GM18909 (cell line): ENCODE measurements around the gene EPHB4.
"Not testable (repeated sequence)": the region's sequence is repeated elsewhere in the genome, so short reads cannot be mapped to it uniquely, and the experiment has no call there.

ENCODE experiments used
- ATAC-seq: cut with Tn5 transposase; IDR thresholded peaks from one replicate; pipeline ENCODE4 v1.9.1; 2021; ENCODE audit warnings: mild to moderate bottlenecking; ENCODE audit not compliant: unreplicated experiment, poor library complexity

Gene EPHB4

GRCh38 chr7:100854899-100855298, 27.6 kb upstream of the EPHB4 start:
- ATAC-seq = not testable (repeated sequence)

DNA sequence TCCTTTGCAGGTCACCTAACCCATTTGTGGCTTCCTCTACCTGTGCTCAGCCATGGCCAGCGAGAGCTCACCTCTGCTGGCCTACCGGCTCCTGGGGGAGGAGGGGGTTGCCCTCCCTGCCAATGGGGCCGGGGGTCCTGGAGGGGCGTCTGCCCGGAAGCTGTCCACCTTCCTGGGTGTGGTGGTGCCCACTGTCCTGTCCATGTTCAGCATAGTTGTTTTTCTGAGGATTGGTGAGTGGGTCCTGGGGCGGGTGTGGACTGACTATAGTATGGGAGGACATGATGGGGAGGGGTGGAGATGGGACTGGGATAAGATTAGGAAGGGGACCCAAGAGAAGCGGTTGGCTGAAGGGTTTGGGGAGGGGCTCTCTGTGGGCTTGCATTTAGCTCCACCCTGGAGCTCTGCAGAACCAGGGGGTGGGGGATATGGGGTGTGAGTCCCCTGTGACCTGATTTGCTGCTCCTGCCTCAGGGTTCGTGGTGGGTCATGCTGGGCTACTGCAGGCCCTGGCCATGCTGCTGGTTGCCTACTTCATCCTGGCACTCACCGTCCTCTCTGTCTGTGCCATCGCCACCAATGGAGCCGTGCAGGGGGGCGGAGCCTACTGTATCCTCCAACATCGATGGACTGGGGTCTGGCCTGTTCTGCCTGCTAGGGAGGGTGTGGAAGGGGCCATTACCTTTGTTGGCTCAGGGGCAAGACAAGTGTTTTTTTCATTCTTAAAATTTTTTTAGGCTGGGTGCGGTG, 27.0 kb upstream of the EPHB4 start:
- ATAC-seq = no peak

- peak; percentile 81 for ATAC-seq
Observed at GRCh38 chr7:100852048-100852872, 24.9 kb upstream of the EPHB4 start, which contains the start of gene SLC12A9. TSS of gene SLC12A9 (plus strand) at chr7:100852713. CDS start at chr7:100854198, 1,485 bp downstream.

DNA sequence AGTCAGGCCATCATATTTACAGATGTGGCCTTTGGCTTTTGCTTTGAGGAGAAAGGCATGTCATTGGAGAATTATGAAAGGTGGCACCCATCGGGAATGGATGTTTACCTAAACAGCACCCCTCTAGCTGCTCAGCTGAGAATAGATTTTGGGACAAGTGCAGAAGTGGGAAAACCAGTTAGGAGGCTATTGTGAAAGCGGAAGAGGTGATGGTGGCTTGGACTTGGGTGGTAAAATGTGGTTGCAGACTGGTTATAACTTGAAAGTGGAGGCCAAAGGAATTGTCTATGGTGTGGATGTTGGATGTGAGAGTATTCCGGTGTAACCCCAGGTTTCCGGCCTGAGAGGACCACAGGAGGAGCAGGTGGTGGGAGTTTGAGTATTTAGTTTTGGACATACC, 20.0 kb upstream of the EPHB4 start:
- ATAC-seq = no peak

GRCh38 chr7:100840470-100841100, 13.3 kb upstream of the EPHB4 start:
- no peak for ATAC-seq

DNA sequence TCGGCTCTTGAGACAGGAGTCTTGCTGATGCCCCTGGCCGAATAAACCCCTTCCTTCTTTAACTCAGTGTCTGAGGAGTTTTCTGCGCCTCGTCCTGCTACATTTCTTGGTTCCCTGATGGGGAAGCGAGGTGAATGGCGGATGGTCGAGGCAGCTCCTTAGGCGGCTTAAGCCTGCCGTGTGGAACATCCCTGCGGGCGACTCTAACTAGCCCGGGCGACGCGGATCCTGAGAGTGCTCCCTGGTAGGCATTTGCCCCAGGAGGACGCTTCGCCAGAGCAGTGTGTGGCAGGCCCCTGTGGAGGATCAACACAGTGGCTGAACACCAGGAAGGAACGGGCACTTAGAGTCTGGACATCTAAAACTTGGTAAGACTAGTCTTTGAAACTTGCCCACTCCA, 12.0 kb upstream of the EPHB4 start:
- ATAC-seq = no peak

- peak; percentile 78 for ATAC-seq
Observed at GRCh38 chr7:100837099-100837836, 9.9 kb upstream of the EPHB4 start.

DNA sequence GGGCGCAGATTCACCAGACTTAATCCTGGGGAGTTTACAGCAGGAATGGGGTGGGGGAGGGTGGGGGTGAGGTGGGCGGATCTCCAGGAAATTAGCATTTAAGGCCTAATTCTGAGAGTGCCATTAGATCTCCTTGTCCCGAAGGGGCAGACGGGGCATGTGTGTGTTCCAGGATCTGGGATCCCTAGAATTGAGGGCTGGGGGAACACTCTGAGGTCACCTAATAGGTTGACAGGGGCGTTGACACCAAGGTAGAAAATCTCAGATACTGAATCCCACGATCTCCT, 9.4 kb upstream of the EPHB4 start:
- ATAC-seq = no peak

DNA sequence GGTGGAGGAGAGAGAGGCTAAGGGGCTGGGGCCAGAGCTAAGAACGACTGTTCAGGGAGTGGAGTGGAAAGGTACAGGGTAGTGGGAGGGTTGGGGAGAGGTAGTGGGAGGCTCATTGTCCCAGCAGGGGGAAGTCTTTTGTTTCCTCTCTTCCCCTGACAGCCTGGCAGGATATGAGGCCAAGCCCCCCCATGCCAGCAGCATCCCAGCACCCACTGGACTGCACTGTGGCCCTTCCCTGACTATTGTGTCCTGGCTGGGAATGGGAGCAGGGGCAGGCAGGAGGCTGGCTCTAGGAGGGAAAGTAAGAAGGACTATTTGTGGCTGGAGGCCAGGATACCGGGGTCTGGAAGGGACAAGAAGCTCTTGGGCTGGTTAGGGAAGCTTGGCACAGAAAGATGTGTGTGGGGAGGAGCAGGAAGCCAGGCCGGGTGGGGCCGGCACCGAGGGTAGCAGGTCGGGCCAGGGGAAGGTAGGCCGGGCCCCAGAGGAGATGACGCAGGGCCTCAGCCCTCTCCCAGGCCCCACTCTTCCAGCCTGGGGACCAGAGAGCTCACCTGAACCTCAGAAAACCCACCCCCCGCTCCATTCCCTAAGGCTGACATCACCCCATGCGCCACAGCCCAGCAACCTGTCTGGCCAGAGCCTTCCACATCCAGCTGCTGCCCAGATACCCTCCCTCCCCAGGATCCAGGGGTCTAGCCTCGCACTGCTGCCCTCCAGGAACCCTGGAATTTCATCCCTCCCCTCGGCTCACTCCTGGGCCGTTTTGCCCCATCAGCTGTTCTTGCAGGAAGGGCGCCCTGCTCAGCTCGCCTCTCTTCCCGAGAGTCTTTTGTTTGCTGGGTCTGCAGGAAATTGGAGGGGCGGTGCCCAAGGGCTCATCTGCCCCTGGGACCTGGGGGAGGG, 8.8 kb upstream of the EPHB4 start:
- no peak for ATAC-seq

DNA sequence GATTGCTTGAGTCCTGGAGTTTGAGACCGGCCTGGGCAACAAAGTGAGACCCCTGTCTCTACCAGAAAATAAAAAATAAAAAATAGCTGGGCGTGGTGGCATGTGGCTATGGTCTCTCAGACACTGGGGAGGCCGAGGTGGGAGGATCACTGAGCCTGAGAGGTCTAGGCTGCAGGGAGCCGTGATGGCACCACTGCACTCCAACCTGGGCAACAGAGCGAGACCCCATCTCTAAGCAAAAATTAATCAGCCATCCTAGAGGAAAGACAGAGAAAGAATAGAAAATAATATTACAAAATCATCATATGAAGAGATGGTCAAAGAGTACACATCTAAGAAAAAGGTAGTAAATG, 4.9 kb upstream of the EPHB4 start:
- ATAC-seq = no peak

DNA sequence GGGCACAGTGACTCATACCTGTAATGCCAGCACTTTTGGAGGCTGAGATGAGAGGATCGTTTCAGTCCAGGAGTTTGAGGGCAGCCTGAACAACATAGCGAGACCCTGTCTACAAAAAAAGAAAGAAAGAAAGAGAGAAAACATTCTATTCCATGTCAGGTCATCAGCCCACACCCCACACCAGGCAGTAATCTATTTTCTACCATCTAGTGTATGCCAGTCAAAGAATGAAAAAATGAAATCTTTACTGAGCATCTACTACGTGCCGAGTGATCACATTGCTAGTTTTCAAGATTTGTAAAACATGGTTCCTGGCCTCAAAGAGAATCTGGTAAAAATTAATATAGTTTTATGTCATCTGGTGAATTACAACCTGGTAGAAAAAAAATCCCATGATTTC, 3.1 kb upstream of the EPHB4 start:
- no peak for ATAC-seq

GRCh38 chr7:100829150-100829716, 1.9 kb upstream of the EPHB4 start:
- no peak for ATAC-seq

DNA sequence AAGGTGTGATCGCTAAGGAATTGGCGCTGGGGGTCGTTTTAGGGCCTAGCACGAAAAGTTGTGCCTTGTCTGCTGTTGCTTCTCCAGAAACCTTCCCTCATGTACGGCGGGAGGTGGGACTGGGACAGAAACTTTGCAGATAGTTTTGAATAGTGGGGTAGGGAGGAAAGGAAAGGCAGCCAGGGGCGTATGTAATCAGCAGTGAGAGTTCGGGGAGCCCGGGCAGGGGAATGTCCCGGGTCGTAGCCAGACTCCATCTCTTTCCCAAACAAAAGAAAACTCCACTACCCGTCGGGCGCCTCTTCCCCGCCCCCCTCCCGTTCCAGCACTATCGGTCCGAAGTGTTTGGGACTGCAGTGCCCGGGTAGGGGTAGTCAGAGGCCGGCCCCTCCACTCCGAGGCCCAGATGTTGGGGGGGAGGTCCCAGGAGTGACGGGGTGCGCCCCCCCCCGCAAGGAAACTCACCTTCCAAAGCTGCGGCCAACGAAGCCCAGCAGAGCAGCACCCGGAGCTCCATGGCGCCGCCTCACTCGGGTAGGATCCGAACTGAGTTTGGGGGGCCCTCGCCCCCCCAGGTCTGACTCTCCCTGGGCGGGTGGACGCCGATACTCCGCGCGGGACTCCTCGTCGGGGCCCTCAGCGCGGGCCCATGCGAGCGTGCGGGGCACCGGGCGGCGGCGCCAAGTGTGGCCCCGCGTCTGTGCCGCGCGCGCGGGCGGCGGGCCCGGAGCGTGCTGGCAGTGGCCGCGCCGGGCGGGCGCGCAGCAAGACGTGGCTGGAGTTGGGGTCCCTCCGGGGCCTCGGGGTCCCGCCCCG, 601 bp downstream of the EPHB4 start:
- ATAC-seq = no peak

- ATAC-seq = no peak
Observed at GRCh38 chr7:100825751-100826513, 1.4 kb downstream of the EPHB4 start.

DNA sequence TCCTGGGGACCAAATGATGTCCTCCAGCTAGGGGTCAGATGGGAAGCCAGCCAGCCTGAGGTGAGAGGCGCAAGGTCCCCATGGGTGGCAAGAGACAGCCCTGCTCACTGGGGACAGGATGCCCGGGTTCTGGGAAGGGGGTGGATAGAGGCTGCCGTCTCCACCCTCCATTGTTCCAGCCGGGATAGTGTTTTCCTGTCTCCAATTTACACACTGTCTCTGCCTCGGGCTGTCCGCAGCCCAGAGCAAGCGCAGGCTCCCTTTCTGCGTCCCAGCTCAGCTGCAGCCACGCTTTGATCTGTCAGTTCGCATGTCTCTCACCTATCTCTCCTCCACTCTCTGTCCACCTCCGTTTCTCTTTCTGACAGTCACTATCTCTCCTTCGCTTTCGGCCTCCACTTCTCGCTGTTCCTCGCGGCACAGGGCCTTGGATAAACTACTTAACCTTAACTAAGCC, 2.1 kb downstream of the EPHB4 start:
- no peak for ATAC-seq

- no peak for ATAC-seq
Observed at GRCh38 chr7:100824499-100825214, 2.7 kb downstream of the EPHB4 start.

DNA sequence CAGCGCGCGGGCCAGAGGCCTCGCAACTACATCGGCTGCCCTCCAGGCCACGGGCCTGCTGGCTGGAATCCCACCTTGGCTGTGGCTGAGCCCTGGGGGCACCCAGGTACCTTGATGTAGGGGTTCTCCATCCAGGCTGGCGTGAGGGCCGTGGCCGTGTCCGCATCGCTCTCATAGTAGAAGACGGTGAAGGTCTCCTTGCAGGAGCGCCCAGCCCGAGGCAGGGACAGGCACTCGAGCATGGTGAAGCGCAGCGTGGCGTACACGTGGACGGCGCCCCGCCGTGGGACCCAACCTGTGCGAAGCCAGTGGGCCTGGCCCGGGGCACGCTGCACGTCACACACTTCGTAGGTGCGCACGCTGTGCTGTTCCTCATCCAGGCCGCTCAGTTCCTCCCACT, 3.8 kb downstream of the EPHB4 start:
- ATAC-seq = no peak
